Dermis lymphatic vessel endothelial cell (primary cell): ENCODE measurements around the gene MED20. TPM values are rescaled to one million over a fixed set of nuclear protein-coding genes. Genes with fewer than 3 reads are reported as not detected.

ENCODE experiments used
- total RNA-seq: library from RNA; depleted of rRNA; stranded (reverse); fragments of >200 nt; gene quantifications from 2 replicates; pipeline ENCODE4 v1.2.1, GENCODE V29; 2014

The MED20 gene, protein sequence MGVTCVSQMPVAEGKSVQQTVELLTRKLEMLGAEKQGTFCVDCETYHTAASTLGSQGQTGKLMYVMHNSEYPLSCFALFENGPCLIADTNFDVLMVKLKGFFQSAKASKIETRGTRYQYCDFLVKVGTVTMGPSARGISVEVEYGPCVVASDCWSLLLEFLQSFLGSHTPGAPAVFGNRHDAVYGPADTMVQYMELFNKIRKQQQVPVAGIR
- 23.8 and 37.0 TPM in 2 replicates for total RNA-seq

DNA sequence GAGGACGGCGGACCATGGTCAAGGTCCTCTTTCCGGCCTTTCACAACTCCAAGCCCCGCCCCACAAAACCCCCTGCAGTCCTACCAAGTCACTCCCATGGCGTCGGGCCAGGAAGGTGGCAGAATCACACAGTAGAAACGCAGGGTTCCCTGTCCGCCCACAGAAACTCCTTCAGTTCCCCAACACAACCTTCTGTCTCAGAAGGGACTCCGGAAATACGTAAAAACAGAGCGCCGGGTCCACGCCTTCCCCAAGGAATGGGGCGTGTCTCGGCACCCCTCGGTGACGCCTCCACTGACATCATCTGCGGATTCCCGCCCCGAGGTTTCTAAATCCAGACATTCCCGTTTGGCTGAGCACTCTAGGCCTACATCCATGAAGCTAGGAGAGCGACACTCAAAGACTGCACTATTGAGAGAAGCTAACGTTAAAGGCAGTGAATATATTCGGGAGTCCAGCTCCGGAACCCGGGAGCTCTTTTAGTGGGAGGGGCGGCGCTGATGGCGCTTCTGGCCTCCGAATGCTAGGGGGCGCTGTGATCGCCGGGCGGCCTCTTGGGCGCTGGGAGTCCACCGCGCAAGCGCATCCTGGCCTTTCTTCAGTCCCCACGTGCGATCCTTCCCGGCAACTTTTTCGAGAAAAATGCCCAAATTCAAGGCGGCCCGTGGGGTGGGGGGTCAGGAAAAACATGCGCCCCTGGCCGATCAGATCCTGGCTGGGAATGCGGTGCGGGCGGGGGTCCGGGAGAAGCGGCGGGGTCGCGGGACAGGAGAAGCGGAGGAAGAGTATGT, at the start of gene MED20, which contains the start of gene BYSL:
MED20 (minus strand) TSS at position 219 of the 791 bp plus-strand sequence; CDS start at position 98, 121 bp downstream.
BYSL (plus strand) TSS at position 579 of the 791 bp plus-strand sequence; CDS start at position 643, 64 bp downstream.

GRCh38 chr6:41941280-41942066, 20.5 kb upstream of the MED20 start, which contains the start of gene CCND3:
Gene CCND3, minus strand, starts transcription at chr6:41941808. Its CDS starts 159 bp downstream, at chr6:41941649.

GRCh38 chr6:41895300-41896233, 25.4 kb downstream of the MED20 start, which contains the start of gene USP49:
Gene USP49, minus strand, starts transcription at chr6:41895375. Its CDS starts 88,392 bp downstream, at chr6:41806983.

Other genes with a start within 250 kb of the MED20 start
- gene TFEB, start 185.5 kb downstream of the MED20 start, total RNA-seq = 7.7 and 7.8 TPM in 2 replicates
- not detected in 2 replicates for gene PGC, start 173.7 kb downstream of the MED20 start, total RNA-seq
- gene FRS3, start 141.2 kb downstream of the MED20 start, total RNA-seq = 0.76 and 0.95 TPM in 2 replicates
- 6.3 and 6.9 TPM in 2 replicates for gene PRICKLE4, start 140.4 kb downstream of the MED20 start, total RNA-seq
- 33.9 and 34.8 TPM in 2 replicates for gene TOMM6, start 133.4 kb downstream of the MED20 start, total RNA-seq
- gene USP49, start 25.8 kb downstream of the MED20 start, total RNA-seq = 1.4 and 1.9 TPM in 2 replicates
- gene BYSL, start 360 bp upstream of the MED20 start, total RNA-seq = 11.4 and 16.6 TPM in 2 replicates
- gene CCND3, start 20.7 kb upstream of the MED20 start, total RNA-seq = 30.7 and 39.1 TPM in 2 replicates
- 14.7 and 17.3 TPM in 2 replicates for gene TAF8, start 129.4 kb upstream of the MED20 start, total RNA-seq
- under 0.01 TPM in 2 replicates for gene C6orf132, start 221.5 kb upstream of the MED20 start, total RNA-seq